HEK293 (cell line): ENCODE data around the gene NPEPL1.
A peak's percentile ranks its signal among the peaks of the same experiment; 100 is the strongest.

Source experiments
- CTCF ChIA-PET: fragments of 350-600 bp; formaldehyde crosslinking; extraction: SDS; loops from one replicate; lab custom pipeline; 2021; ENCODE audit warnings: antibody characterized with exemption; lab: Yijun Ruan, JAX
- POLR2A ChIA-PET: fragments of 300-600 bp; formaldehyde crosslinking; extraction: SDS; loops from one replicate; lab custom pipeline; 2020; ENCODE audit warnings: antibody characterized with exemption, inconsistent platforms; lab: Yijun Ruan, JAX
- H3K27ac ChIP-seq: fragments of 200-500 bp; sonication (Bioruptor generic); 2 replicates; pipeline ENCODE4 v1.5.1; 2014; ENCODE audit warnings: low read depth, low read length, control low read depth, inconsistent platforms; ENCODE audit errors: extremely low read depth
- H3K36me3 ChIP-seq, 2 experiments: fragments of 200-500 bp in 1 of 2; sonication (Bioruptor generic) in 1 of 2; 1 replicate in 1 of 2; 2 replicates in 1 of 2; pipeline ENCODE4 v1.5.1; 2014 to 2017; ENCODE audit warnings: inconsistent platforms in 2 of 2, low read length in 2 of 2; ENCODE audit not compliant: control insufficient read depth in 2 of 2, insufficient read depth in 1 of 2
- H3K4me1 ChIP-seq: fragments of 200-500 bp; sonication (Bioruptor generic); 2 replicates; pipeline ENCODE4 v1.5.1; 2014; ENCODE audit warnings: mild to moderate bottlenecking, low read length, inconsistent platforms; ENCODE audit not compliant: control insufficient read depth, insufficient read depth
- H3K4me3 ChIP-seq: 2 replicates; pipeline ENCODE4 v1.5.1; 2011; ENCODE audit warnings: low read depth, mild to moderate bottlenecking, control low read depth, low read length, moderate library complexity
- H3K9me3 ChIP-seq: fragments of 200-500 bp; sonication (Bioruptor generic); 2 replicates; pipeline ENCODE4 v1.5.1; 2014; ENCODE audit warnings: low read depth, low read length, inconsistent platforms; ENCODE audit not compliant: control insufficient read depth, insufficient read depth
- GFI1B ChIP-seq: fragments of 450-650 bp; formaldehyde crosslinking; IDR thresholded peaks from 2 replicates; pipeline ENCODE4 v1.5.1; 2016; ENCODE audit warnings: missing biosample characterization, missing genetic modification characterization
- GLI4 ChIP-seq: fragments of 450-650 bp; formaldehyde crosslinking; IDR thresholded peaks from 2 replicates; pipeline ENCODE4 v1.5.1; 2016; ENCODE audit warnings: missing biosample characterization, missing genetic modification characterization
- IKZF3 ChIP-seq: fragments of 450-650 bp; IDR thresholded peaks from 2 replicates; pipeline ENCODE4 v1.5.0; 2018; ENCODE audit warnings: missing biosample characterization, mild to moderate bottlenecking, missing genetic modification characterization, moderate library complexity
- SP2 ChIP-seq: fragments of 450-650 bp; formaldehyde crosslinking; IDR thresholded peaks from 2 replicates; pipeline ENCODE4 v1.5.1; 2016; ENCODE audit warnings: missing biosample characterization, missing genetic modification characterization
- SP7 ChIP-seq: fragments of 450-650 bp; formaldehyde crosslinking; IDR thresholded peaks from 2 replicates; pipeline ENCODE4 v1.5.1; 2016; ENCODE audit warnings: missing biosample characterization, missing genetic modification characterization
- TRIM28 ChIP-seq: IDR thresholded peaks from 2 replicates; pipeline ENCODE4 v1.6.1; 2011; ENCODE audit warnings: low read length, control low read depth, borderline replicate concordance
- WT1 ChIP-seq: fragments of 450-650 bp; formaldehyde crosslinking; IDR thresholded peaks from 2 replicates; pipeline ENCODE4 v1.5.1; 2016; ENCODE audit warnings: missing biosample characterization, missing genetic modification characterization
- YY1 ChIP-seq: fragments of 450-650 bp; formaldehyde crosslinking; IDR thresholded peaks from 2 replicates; pipeline ENCODE4 v1.5.1; 2018; ENCODE audit warnings: missing biosample characterization, missing genetic modification characterization
- ZIC2 ChIP-seq: fragments of 450-650 bp; formaldehyde crosslinking; IDR thresholded peaks from 2 replicates; pipeline ENCODE4 v1.5.1; 2016; ENCODE audit warnings: missing biosample characterization, missing genetic modification characterization
- ZNF114 ChIP-seq: fragments of 450-650 bp; formaldehyde crosslinking; IDR thresholded peaks from 2 replicates; pipeline ENCODE4 v1.5.0; 2017; ENCODE audit warnings: missing biosample characterization, missing genetic modification characterization
- ZNF121 ChIP-seq: fragments of 450-650 bp; formaldehyde crosslinking; IDR thresholded peaks from 2 replicates; pipeline ENCODE4 v1.5.1; 2016; ENCODE audit warnings: missing biosample characterization, missing genetic modification characterization
- ZNF16 ChIP-seq: fragments of 450-650 bp; formaldehyde crosslinking; IDR thresholded peaks from 2 replicates; pipeline ENCODE4 v1.5.1; 2016; ENCODE audit warnings: low read depth, missing biosample characterization, missing genetic modification characterization
- ZNF2 ChIP-seq: fragments of 450-650 bp; formaldehyde crosslinking; IDR thresholded peaks from 2 replicates; pipeline ENCODE4 v1.5.1; 2016; ENCODE audit warnings: missing biosample characterization, missing genetic modification characterization
- ZNF211 ChIP-seq: fragments of 450-650 bp; formaldehyde crosslinking; IDR thresholded peaks from 2 replicates; pipeline ENCODE4 v1.5.1; 2016; ENCODE audit warnings: low read depth, missing biosample characterization, missing genetic modification characterization
- ZNF473 ChIP-seq: fragments of 450-650 bp; formaldehyde crosslinking; IDR thresholded peaks from 2 replicates; pipeline ENCODE4 v1.5.1; 2017; ENCODE audit warnings: missing biosample characterization, missing genetic modification characterization
- ZNF544 ChIP-seq: fragments of 450-650 bp; formaldehyde crosslinking; IDR thresholded peaks from 2 replicates; pipeline ENCODE4 v1.5.0; 2017; ENCODE audit warnings: missing biosample characterization, missing genetic modification characterization
- ZNF549 ChIP-seq: fragments of 450-650 bp; IDR thresholded peaks from 2 replicates; pipeline ENCODE4 v1.5.1; 2018; ENCODE audit warnings: missing biosample characterization, missing genetic modification characterization, mild to moderate bottlenecking, inconsistent platforms, moderate library complexity
- ZNF561 ChIP-seq: fragments of 450-650 bp; IDR thresholded peaks from 2 replicates; pipeline ENCODE4 v1.5.1; 2018; ENCODE audit warnings: missing biosample characterization, missing genetic modification characterization, borderline replicate concordance
- ZNF585B ChIP-seq: fragments of 450-650 bp; formaldehyde crosslinking; IDR thresholded peaks from 2 replicates; pipeline ENCODE4 v1.5.1; 2016; ENCODE audit warnings: missing biosample characterization, missing genetic modification characterization
- ZNF654 ChIP-seq: fragments of 450-650 bp; formaldehyde crosslinking; IDR thresholded peaks from 2 replicates; pipeline ENCODE4 v1.5.1; 2016; ENCODE audit warnings: low read depth, missing biosample characterization, missing genetic modification characterization
- ZNF658 ChIP-seq: fragments of 450-650 bp; formaldehyde crosslinking; IDR thresholded peaks from 2 replicates; pipeline ENCODE4; 2016; ENCODE audit warnings: missing biosample characterization, missing genetic modification characterization
- ZNF707 ChIP-seq: fragments of 450-650 bp; formaldehyde crosslinking; IDR thresholded peaks from 2 replicates; pipeline ENCODE4 v1.5.1; 2016; ENCODE audit warnings: missing biosample characterization, missing genetic modification characterization
- ZNF837 ChIP-seq: fragments of 450-650 bp; formaldehyde crosslinking; IDR thresholded peaks from 2 replicates; pipeline ENCODE4 v1.5.1; 2016; ENCODE audit warnings: missing biosample characterization, missing genetic modification characterization
- ZSCAN23 ChIP-seq: fragments of 450-650 bp; formaldehyde crosslinking; IDR thresholded peaks from 2 replicates; pipeline ENCODE4 v1.5.1; 2016; ENCODE audit warnings: missing biosample characterization, missing genetic modification characterization
- TF ChIP-seq, protein P1 (sequence below): fragments of 450-650 bp; formaldehyde crosslinking; IDR thresholded peaks from 2 replicates; pipeline ENCODE4 v1.5.1; 2016; ENCODE audit warnings: missing biosample characterization, missing genetic modification characterization
- TF ChIP-seq, protein P2 (sequence below): fragments of 450-650 bp; formaldehyde crosslinking; IDR thresholded peaks from 2 replicates; pipeline ENCODE4 v1.5.1; 2016; ENCODE audit warnings: missing biosample characterization, missing genetic modification characterization
- TF ChIP-seq, protein P3 (sequence below): fragments of 450-650 bp; formaldehyde crosslinking; IDR thresholded peaks from 2 replicates; pipeline ENCODE4 v1.5.1; 2016; ENCODE audit warnings: missing biosample characterization, missing genetic modification characterization
- TF ChIP-seq, protein P4 (sequence below): fragments of 450-650 bp; formaldehyde crosslinking; IDR thresholded peaks from 2 replicates; pipeline ENCODE4 v1.5.1; 2017; ENCODE audit warnings: missing biosample characterization, missing genetic modification characterization
- TF ChIP-seq, protein P5 (sequence below): fragments of 450-650 bp; formaldehyde crosslinking; IDR thresholded peaks from 2 replicates; pipeline ENCODE4; 2016; ENCODE audit warnings: missing biosample characterization, missing genetic modification characterization

The NPEPL1 gene

DNA sequence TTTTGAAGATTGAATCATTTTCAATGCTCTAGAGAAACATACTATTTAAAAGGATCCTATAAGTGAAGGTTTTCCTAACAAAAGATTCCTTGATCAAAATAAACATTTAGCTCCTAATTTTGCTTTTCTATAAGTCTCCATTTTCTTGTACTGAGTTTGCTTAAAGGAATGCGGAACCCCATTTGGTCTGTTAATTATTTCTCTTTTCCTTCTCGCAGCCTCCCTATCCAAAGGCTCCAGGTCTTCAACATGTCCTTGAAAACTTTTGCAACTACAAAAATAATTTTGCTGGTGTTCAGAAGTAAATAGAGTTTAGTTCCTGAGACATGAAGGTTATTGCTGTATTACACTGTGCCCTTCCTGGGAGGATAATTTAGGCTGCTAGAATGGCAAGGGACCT is 8.3 kb upstream of the NPEPL1 start:
- no peaks in the 10 kb centered on the region for H3K4me1 ChIP-seq
- H3K9me3 ChIP-seq = no peaks in the 10 kb centered on the region
- H3K4me3 ChIP-seq = no peak overlapping the region
- POLR2A ChIA-PET = no interaction called here
- no peak overlapping the region for H3K27ac ChIP-seq
- CTCF ChIA-PET = interaction anchor here (0.6 kb wide), 1 partner anchor 450 kb away, joined by 5 read pairs; no protein-coding TSS in a partner anchor
- H3K36me3 ChIP-seq = peaks cover 0 to 20% of the 10 kb centered on the region in 2 experiments
- no peak for TF ChIP-seq ZNF658 (tag by site-specific recombination)
- no peak for TF ChIP-seq IKZF3 (tag by site-specific recombination)
- no peak for TF ChIP-seq SP7 (tag by site-specific recombination)
- TF ChIP-seq, protein P1, sequence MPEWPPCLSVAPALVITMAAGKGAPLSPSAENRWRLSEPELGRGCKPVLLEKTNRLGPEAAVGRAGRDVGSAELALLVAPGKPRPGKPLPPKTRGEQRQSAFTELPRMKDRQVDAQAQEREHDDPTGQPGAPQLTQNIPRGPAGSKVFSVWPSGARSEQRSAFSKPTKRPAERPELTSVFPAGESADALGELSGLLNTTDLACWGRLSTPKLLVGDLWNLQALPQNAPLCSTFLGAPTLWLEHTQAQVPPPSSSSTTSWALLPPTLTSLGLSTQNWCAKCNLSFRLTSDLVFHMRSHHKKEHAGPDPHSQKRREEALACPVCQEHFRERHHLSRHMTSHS (tag by site-specific recombination) = no peak
- TF ChIP-seq ZNF585B = no peak
- no peak for TF ChIP-seq GFI1B (tag by site-specific recombination)
- no peak for TF ChIP-seq GLI4 (tag by site-specific recombination)
- TF ChIP-seq ZIC2 (tag by site-specific recombination) = no peak

DNA sequence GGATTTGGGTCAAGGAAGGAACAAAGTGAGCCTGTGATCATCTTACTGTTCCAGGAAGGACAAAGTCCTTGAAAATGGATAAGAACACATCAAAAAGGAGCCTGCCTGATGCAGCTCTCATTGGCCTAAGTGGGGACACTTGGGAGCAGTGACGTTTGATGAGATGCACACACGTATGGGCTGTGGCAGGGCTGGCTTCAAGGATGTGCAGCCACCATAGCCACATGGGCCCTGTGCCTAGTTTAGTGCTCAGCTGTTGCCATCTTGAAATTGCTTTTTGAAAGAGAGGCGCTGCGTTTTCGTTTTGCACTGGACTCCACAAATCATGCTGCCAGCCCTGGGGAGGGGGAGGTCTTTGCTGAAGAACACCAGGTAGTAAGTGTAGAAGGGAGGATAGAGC is 6.6 kb upstream of the NPEPL1 start:
- Histone ChIP-seq H3K4me3 (no peak overlapping the region), H3K36me3 (peaks cover 0 to 7% of the 10 kb centered on the region in 2 experiments; a peak in 2 of 3 replicates), H3K9me3 (no peaks in the 10 kb centered on the region), H3K27ac (no peak overlapping the region)
- ChIA-PET CTCF (interaction anchor here (0.5 kb wide), 1 partner anchor 184 kb away, joined by 3 read pairs; no protein-coding TSS in a partner anchor), POLR2A (no interaction called here)
- TF ChIP-seq ZNF654 (tag by site-specific recombination) = no peak
- TF ChIP-seq GFI1B (tag by site-specific recombination) = no peak
- no peak for TF ChIP-seq ZNF837 (tag by site-specific recombination)
- TF ChIP-seq YY1 (tag by site-specific recombination) = no peak
- TF ChIP-seq WT1 (tag by site-specific recombination) = no peak
- TF ChIP-seq ZNF114 = no peak
- TF ChIP-seq ZNF561 (tag by site-specific recombination) = no peak
- no peak for TF ChIP-seq ZSCAN23
- TF ChIP-seq ZNF121 (tag by site-specific recombination) = no peak
- no peak for TF ChIP-seq ZNF549 (tag by site-specific recombination)
- no peak for TF ChIP-seq ZNF544
- no peak for TF ChIP-seq SP2 (tag by site-specific recombination)
- TF ChIP-seq ZNF473 = no peak
- no peak for TF ChIP-seq GLI4 (tag by site-specific recombination)
- TF ChIP-seq ZNF211 (tag by site-specific recombination) = no peak
- TF ChIP-seq, all 188 proteins: peak for 0
- H3K4me1 ChIP-seq = no peaks in the 10 kb centered on the region

DNA sequence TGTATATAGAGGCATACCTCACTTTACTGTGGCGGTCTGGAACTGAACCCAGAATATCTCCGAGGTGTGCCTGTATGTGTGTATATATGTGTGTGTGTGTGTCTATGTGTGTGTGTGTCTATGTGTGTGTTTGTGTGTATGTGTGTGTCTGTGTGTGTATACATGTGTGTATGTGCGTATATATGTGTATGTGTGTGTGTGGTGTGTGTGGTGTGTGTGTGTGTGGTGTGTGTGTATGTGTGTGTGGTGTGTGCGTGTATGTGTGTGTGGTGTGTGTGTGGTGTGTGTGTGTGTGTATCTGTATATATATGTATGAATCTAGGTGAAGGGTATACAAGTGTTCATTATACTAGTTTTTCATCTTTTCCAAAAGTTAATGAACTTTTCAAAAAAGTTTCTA is 4.2 kb upstream of the NPEPL1 start:
- POLR2A ChIA-PET = no interaction called here
- H3K9me3 ChIP-seq = no peaks in the 10 kb centered on the region
- no peaks in the 10 kb centered on the region for H3K4me1 ChIP-seq
- TF ChIP-seq TRIM28 = no peak
- TF ChIP-seq, protein P2, sequence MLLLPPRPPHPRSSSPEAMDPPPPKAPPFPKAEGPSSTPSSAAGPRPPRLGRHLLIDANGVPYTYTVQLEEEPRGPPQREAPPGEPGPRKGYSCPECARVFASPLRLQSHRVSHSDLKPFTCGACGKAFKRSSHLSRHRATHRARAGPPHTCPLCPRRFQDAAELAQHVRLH (tag by site-specific recombination) = no peak
- TF ChIP-seq ZNF2 (tag by site-specific recombination) = no peak
- no peak for TF ChIP-seq ZNF16 (tag by site-specific recombination)
- TF ChIP-seq ZNF707 (tag by site-specific recombination) = no peak
- TF ChIP-seq, protein P3, sequence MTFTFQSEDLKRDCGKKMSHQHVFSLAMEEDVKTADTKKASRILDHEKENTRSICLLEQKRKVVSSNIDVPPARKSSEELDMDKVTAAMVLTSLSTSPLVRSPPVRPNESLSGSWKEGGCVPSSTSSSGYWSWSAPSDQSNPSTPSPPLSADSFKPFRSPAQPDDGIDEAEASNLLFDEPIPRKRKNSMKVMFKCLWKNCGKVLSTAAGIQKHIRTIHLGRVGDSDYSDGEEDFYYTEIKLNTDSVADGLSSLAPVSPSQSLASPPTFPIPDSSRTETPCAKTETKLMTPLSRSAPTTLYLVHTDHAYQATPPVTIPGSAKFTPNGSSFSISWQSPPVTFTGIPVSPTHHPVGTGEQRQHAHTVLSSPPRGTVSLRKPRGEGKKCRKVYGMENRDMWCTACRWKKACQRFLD (tag by site-specific recombination) = no peak
- TF ChIP-seq, protein P4, sequence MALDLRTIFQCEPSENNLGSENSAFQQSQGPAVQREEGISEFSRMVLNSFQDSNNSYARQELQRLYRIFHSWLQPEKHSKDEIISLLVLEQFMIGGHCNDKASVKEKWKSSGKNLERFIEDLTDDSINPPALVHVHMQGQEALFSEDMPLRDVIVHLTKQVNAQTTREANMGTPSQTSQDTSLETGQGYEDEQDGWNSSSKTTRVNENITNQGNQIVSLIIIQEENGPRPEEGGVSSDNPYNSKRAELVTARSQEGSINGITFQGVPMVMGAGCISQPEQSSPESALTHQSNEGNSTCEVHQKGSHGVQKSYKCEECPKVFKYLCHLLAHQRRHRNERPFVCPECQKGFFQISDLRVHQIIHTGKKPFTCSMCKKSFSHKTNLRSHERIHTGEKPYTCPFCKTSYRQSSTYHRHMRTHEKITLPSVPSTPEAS (tag by site-specific recombination) = peak; percentile 96
- TF ChIP-seq, protein P5, sequence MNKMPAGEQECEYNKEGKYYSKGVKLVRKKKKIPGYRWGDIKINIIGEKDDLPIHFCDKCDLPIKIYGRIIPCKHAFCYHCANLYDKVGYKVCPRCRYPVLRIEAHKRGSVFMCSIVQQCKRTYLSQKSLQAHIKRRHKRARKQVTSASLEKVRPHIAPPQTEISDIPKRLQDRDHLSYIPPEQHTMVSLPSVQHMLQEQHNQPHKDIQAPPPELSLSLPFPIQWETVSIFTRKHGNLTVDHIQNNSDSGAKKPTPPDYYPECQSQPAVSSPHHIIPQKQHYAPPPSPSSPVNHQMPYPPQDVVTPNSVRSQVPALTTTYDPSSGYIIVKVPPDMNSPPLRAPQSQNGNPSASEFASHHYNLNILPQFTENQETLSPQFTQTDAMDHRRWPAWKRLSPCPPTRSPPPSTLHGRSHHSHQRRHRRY = no peak
- no peak overlapping the region for H3K4me3 ChIP-seq
- no peak overlapping the region for H3K27ac ChIP-seq
- peaks cover 0 to 7% of the 10 kb centered on the region in 2 experiments; a peak in 1 of 3 replicates for H3K36me3 ChIP-seq
- CTCF ChIA-PET = no interaction called here
